NCI-H1105 (cell line): Measurements from ENCODE around the gene WDFY1.

Experiments
- DNase-seq: peaks from one replicate; lab custom pipeline; 2025; lab: John Stamatoyannopoulos, UW

The WDFY1 gene

GRCh38 chr2:223930103-223930976 is 14.8 kb downstream of the WDFY1 start:
- DNase-seq = no peak

- no peak for DNase-seq
Measured at GRCh38 chr2:223929571-223930102, 15.5 kb downstream of the WDFY1 start.

DNA sequence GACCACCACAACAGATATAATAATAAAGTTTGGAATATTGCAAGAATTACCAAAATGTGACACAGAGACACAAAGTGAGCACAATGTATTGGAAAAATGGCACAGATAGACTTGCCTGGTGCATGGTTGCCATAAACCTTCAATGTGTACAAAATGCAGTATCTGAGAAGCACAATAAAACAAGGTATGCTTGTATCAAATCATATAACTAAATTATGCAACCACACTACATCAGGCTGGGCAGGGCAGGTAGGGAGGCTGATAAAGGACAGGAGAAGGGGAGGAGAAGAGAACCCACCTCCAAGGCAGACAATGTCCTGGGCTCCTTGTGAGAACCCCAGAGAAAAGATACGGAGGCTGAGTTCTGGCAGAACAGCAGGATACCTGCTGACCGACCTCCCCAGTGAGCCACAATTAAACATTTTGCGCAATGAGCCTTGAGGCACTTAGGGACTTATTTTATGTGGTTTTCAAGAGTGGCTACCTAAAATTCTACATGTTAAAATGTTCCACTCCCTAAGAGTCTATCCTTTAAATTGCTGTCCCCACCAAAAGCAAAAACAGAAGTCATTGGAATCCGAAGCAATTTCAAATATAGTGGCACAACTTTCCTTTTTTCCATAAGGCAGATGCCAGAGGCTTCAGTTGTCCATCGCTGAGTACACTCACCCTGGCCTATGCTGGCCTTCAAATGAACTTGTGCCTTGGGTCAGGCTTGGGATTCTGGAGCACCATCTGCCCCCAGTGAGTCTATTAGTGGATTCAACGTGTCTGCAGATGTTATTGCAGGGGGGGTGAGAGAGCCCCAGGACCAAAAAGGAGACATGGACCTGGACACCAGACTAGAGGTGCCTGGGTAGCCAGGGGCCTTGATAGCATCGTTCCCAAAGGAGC is 16.8 kb downstream of the WDFY1 start:
- no peak for DNase-seq

DNA sequence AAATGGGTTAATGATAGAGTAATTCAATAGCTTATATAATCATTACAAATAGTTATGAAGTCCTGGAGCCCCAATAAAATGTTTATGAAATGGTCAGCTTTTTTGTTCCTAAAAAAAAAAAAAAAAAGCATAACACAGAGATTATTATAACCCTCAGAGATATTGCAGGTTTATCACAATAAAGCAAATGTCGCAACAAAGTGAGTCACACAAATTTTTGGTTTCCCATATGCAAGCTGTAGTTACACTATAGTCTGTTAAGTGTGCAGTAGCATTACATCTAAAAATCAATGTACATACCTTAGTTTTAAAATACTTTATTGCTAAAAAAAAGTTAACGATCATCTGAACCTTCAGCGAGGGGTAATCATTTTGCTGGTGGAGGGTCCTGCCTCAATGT is 20.0 kb downstream of the WDFY1 start:
- no peak for DNase-seq

GRCh38 chr2:223923976-223924375 is 21.2 kb downstream of the WDFY1 start:
- no peak for DNase-seq

DNA sequence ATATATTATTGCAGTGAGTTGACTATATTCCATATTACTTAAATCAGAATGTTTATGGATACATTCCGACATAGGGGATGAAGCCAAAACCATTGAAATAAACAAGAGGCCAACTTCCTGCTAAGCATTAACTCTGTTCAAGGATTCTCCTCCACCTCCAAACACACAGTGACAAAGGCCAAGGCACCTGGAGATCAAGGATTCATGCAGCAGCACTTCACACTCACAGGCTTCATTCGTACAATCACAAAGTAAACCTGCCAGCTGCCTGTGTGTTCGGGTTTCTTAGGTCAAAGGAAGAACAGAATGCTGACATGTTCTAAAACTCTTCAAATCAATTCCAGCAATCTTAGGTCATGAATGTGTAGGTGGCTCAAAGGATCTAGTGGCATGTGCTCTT is 22.8 kb downstream of the WDFY1 start:
- DNase-seq = no peak

DNA sequence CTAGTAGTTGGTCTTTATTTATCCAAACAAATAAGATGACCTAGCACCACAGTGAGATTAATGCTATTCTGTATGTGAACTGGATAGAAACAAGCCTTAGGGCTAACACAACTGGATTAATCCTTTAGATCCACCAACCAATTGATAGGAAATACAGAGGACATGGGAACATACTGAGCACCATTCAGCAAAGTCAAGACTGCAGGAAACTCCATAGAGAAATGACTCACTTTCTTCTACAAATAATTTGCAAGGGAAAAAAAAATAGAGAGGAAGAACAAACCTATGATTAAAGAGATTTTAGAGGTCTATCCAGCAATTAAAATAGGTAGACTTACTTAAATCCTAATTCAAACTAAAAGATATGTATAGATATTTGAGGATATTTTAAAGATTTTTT is 23.9 kb downstream of the WDFY1 start:
- DNase-seq = no peak

GRCh38 chr2:223920109-223920508 is 25.0 kb downstream of the WDFY1 start:
- no peak for DNase-seq

- no peak for DNase-seq
Measured at GRCh38 chr2:223918671-223919134, 26.4 kb downstream of the WDFY1 start.

- DNase-seq = no peak
Measured at GRCh38 chr2:223916181-223916920, 28.8 kb downstream of the WDFY1 start.

DNA sequence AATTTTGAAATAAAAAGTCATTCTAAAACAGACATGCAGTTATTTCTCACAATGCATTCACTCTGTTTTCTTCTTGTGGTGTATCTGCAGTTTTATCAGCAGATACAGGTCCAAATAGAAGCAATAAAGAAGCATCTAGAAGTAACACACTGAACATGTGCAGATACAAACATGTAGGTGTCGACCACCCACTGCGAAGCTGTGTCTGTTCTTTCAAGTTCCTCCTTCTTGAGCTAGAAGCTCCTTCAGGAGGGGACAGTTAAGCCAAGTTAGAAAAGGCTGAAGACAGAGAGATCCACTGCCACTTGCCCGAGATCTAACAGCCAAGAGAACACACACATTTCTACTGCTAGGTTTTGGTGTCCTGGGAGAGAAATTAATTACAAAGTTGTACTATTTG is 30.1 kb downstream of the WDFY1 start:
- no peak for DNase-seq

DNA sequence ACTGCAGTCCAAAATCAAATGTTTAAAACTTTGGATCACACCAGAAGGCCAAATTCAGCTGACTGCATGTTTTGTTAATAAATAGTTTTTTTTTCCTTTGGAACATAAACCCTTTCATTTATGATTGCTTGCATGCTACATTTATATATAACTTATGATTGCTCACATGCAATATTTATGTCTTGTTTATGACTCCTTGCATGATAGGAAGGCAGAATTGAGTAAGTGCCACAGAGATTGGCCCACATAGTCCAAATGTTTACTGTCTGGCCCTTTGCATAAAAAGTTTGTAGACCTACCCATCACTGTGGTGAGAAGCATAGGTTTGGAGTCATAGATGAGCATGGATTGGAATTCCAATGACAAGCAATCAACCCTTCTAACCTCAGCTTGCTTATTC is 30.8 kb downstream of the WDFY1 start:
- DNase-seq = no peak

- DNase-seq = no peak
Measured at GRCh38 chr2:223909001-223909741, 36.0 kb downstream of the WDFY1 start.

DNA sequence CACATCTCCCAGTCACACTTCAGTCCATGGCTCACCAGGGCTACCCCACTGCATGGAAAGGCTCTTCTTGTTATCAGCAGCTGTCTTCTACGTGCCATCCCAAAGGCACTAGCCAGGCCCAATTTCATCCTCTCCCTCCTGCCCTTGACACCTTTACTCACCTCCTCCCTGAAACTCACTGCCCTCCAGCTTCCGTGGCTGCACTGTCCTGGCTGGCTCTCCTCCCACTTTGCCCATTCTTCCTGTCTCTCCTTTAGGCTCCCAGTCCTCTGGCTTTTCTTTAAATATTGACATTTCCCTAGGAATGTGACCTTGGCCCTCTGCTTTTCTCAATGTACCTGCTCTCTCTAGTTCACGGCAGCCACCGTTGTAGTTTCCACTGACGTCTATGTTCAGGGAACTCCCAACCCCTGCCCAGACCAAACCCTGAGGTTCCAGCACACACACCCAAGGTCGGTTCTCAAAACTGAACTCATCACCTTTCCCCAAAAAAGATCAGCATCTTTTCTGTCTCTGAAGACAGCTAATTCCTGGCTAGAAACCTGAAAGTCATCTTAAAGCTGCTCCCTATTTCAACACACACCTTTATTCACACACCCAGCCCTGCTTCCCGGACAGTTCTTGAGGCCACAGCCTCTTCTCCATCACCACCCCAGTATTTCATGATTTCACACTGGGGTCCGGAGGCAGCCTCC is 36.7 kb downstream of the WDFY1 start:
- DNase-seq = no peak

GRCh38 chr2:223905996-223906395 is 39.1 kb downstream of the WDFY1 start:
- DNase-seq = no peak

DNA sequence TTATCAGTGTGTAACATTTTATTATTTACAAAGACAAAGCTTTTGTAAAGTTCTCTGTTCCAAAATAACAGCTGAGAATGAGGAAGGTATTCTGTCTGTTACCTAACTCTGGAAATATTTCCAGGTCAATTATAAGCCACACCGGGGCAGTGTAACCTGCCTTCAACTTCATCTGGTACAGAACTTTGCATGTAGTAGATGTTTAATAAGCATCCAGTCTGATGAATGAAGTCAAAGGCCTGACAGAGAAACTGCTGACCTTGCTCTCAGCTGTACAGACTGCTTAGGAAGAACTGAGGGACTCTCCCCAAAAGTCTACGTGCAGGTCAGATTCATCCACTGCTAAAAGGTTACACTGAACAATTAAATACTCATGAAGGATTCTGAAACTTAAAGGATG is 43.3 kb downstream of the WDFY1 start:
- DNase-seq = no peak

DNA sequence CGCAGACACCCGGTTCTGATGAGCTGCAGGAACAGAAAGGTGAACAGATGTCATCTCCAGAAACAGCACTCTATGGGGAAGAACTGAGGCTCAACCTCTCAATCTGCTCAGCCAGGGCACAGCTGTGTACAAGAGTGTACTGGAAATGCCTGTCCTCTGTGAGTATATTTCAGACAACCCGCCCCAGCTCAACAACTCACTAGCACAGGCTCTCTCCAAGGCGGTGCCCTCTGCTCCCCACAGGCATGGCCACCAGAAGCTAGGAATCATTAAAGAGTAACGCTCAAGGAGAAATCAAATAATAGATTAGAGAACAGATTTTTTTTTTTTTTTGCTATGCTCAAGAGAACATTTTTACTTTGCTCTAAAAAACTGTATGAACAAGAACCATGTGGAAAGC is 43.8 kb downstream of the WDFY1 start:
- no peak for DNase-seq

DNA sequence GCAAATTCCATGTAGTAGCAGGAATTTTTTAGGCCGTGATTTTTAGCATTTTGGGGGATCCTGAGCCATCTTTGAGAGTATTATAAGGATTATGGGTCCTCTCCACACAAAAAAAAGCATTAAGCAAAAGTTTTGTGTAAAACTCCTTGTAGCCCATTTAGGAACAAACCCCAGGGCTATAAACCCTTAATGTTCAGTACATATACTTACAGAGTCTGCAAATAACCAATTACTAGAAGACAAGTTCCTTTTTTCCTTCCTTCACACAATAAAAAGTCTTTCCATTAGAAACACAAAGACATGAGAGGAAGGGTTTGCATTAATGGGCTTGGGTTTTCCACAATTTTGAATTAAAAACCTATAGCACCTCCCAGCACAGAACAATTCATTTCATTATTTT is 44.6 kb downstream of the WDFY1 start:
- DNase-seq = no peak

DNA sequence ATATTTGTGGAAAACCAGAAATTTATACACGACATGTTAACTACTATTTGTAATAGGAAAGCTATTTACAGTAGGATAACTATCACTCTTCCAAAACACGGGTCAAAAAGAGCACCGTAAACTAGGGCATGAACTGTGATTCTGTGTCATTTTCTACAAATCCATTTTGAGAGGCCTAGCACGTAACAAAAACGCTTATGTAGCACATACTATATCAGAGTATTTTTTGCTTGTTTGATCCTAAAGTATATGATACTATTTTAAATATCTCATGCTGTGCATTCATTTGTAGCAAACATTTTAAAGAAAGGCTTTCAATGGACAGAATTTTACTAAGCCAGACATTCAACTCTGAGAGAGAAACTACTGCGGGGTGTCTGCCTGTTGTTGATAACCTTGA is 45.1 kb downstream of the WDFY1 start:
- DNase-seq = no peak

GRCh38 chr2:223897669-223898330 is 47.3 kb downstream of the WDFY1 start:
- no peak for DNase-seq
